ENCODE results near the gene ADD2.
"Not testable (repeated sequence)": the region's sequence is repeated elsewhere in the genome, so short reads cannot be mapped to it uniquely, and the experiment has no call there.

Gene ADD2

GRCh38 chr2:70632388-70632787 lies 135.6 kb downstream of the ADD2 start:
- DNase-seq: no peak

GRCh38 chr2:70630761-70631160 lies 137.2 kb downstream of the ADD2 start:
- no peak for DNase-seq

GRCh38 chr2:70627211-70627898 lies 140.6 kb downstream of the ADD2 start:
- DNase-seq: no peak

- DNase-seq: no peak
These were observed 141.6 kb downstream of the ADD2 start for GRCh38 chr2:70626254-70626990.

GRCh38 chr2:70621536-70621935 lies 146.5 kb downstream of the ADD2 start:
- not testable (repeated sequence) for DNase-seq

GRCh38 chr2:70620020-70620419 lies 148.0 kb downstream of the ADD2 start:
- no peak for DNase-seq

- no peak for DNase-seq
These were observed 148.8 kb downstream of the ADD2 start for GRCh38 chr2:70619167-70619566.

- no peak for DNase-seq
These were observed 151.8 kb downstream of the ADD2 start for GRCh38 chr2:70616168-70616694.

- no peak for DNase-seq
These were observed 152.8 kb downstream of the ADD2 start for GRCh38 chr2:70615222-70615621.

- no peak for DNase-seq
These were observed 154.5 kb downstream of the ADD2 start for GRCh38 chr2:70613521-70613920.

- DNase-seq: no peak
These were observed 155.4 kb downstream of the ADD2 start for GRCh38 chr2:70612574-70612973.

GRCh38 chr2:70608373-70608772 lies 159.6 kb downstream of the ADD2 start:
- DNase-seq: no peak

GRCh38 chr2:70607121-70607561 lies 160.9 kb downstream of the ADD2 start:
- no peak for DNase-seq

Data from activated CD8-positive, alpha-beta memory T cell treated with anti-CD3 and anti-CD28 coated beads, Interleukin-2, amount 50 U/mL, for 4 hours (primary cell).